Measurements from ENCODE around the gene CEP68.

DNA sequence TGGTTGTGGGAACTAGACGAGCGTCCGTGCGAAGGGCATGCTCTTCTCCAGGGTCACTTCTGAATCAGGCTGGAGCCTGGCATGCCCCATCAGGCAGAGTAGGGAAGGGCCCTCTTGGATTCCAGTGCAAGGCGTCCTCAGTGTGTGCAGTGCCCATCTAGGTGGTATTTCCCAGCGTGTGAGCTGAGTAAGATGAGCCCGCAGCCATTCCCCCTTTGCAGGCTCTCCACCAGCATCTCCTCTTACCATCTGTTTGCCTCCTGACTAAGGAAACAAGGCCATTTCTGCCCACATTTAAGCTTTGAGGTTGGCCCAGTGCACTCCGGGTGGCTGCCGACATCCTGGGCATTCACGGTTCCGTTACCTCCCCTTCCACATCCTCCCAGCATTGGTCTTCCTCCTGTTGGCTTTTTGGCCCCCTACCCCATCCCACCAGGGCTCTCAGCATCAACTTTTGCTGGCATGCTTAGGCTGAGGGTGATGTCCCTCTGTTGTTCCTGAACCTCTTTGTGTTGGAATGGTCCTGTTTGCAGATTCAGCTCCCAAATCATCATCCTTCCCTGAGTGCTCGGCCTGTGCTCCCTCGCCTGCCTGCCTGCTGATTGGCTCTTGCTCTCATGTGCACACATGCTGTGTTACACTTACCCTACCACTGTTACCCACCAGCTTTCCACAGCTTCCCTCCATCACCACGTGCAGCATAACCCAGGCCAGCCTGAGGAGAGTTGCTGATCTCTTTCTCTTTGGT is 11.8 kb downstream of the CEP68 start:
- TF ChIP-seq, protein P1, sequence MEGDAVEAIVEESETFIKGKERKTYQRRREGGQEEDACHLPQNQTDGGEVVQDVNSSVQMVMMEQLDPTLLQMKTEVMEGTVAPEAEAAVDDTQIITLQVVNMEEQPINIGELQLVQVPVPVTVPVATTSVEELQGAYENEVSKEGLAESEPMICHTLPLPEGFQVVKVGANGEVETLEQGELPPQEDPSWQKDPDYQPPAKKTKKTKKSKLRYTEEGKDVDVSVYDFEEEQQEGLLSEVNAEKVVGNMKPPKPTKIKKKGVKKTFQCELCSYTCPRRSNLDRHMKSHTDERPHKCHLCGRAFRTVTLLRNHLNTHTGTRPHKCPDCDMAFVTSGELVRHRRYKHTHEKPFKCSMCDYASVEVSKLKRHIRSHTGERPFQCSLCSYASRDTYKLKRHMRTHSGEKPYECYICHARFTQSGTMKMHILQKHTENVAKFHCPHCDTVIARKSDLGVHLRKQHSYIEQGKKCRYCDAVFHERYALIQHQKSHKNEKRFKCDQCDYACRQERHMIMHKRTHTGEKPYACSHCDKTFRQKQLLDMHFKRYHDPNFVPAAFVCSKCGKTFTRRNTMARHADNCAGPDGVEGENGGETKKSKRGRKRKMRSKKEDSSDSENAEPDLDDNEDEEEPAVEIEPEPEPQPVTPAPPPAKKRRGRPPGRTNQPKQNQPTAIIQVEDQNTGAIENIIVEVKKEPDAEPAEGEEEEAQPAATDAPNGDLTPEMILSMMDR (IDR thresholded peaks at IDR 0.05 in 2 of 3, conservative IDR thresholded peaks at IDR 0.05 in 1 of 3; ENCODE audit: borderline replicate concordance in 1 of 3, insufficient read depth in 1 of 3, low read depth in 2 of 3, low read length in 2 of 3), result no peak
- TF ChIP-seq FOSL1 (IDR thresholded peaks at IDR 0.05; ENCODE audit: low read depth) (no peak), POLR2A (IDR thresholded peaks at IDR 0.05; ENCODE audit: borderline replicate concordance, extremely low read depth, insufficient read depth, insufficient read length) (no peak), YY1 (IDR thresholded peaks at IDR 0.05; ENCODE audit: extremely low read depth, insufficient replicate concordance, low read depth, low read length) (no peak), CBX3 (IDR thresholded peaks at IDR 0.05; ENCODE audit: low read depth) (no peak), EZH2 (IDR thresholded peaks at IDR 0.05) (no peak), SIN3A (IDR thresholded peaks at IDR 0.05; ENCODE audit: low read depth) (no peak), POLR2AphosphoS5 (IDR thresholded peaks at IDR 0.05; ENCODE audit: low read depth, low read length) (no peak), ELF1 (IDR thresholded peaks at IDR 0.05; ENCODE audit: borderline replicate concordance, low read depth) (no peak), ZFX (IDR thresholded peaks at IDR 0.05) (no peak)
- TF ChIP-seq, protein P2, sequence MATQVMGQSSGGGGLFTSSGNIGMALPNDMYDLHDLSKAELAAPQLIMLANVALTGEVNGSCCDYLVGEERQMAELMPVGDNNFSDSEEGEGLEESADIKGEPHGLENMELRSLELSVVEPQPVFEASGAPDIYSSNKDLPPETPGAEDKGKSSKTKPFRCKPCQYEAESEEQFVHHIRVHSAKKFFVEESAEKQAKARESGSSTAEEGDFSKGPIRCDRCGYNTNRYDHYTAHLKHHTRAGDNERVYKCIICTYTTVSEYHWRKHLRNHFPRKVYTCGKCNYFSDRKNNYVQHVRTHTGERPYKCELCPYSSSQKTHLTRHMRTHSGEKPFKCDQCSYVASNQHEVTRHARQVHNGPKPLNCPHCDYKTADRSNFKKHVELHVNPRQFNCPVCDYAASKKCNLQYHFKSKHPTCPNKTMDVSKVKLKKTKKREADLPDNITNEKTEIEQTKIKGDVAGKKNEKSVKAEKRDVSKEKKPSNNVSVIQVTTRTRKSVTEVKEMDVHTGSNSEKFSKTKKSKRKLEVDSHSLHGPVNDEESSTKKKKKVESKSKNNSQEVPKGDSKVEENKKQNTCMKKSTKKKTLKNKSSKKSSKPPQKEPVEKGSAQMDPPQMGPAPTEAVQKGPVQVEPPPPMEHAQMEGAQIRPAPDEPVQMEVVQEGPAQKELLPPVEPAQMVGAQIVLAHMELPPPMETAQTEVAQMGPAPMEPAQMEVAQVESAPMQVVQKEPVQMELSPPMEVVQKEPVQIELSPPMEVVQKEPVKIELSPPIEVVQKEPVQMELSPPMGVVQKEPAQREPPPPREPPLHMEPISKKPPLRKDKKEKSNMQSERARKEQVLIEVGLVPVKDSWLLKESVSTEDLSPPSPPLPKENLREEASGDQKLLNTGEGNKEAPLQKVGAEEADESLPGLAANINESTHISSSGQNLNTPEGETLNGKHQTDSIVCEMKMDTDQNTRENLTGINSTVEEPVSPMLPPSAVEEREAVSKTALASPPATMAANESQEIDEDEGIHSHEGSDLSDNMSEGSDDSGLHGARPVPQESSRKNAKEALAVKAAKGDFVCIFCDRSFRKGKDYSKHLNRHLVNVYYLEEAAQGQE (IDR thresholded peaks at IDR 0.05; ENCODE audit: low read depth), result no peak
